GM21515 (cell line): Measurements from ENCODE around the gene EFCAB7.

Source experiments
- ATAC-seq: cut with Tn5 transposase; IDR thresholded peaks from one replicate; pipeline ENCODE4 v1.9.1; 2021; ENCODE audit not compliant: unreplicated experiment

Gene EFCAB7

GRCh38 chr1:63602629-63603028, 79.3 kb downstream of the EFCAB7 start:
- no peak for ATAC-seq

GRCh38 chr1:63603810-63604209, 80.5 kb downstream of the EFCAB7 start:
- ATAC-seq: no peak

- ATAC-seq: no peak
Observed at GRCh38 chr1:63607322-63607721, 84.0 kb downstream of the EFCAB7 start.

- ATAC-seq: no peak
Observed at GRCh38 chr1:63611231-63611630, 87.9 kb downstream of the EFCAB7 start.

- no peak for ATAC-seq
Observed at GRCh38 chr1:63612564-63612963, 89.2 kb downstream of the EFCAB7 start.

GRCh38 chr1:63612971-63613370, 89.6 kb downstream of the EFCAB7 start:
- ATAC-seq: no peak

- no peak for ATAC-seq
Observed at GRCh38 chr1:63615768-63616420, 92.6 kb downstream of the EFCAB7 start.

- no peak for ATAC-seq
Observed at GRCh38 chr1:63617450-63617849, 94.1 kb downstream of the EFCAB7 start.

- ATAC-seq: no peak
Observed at GRCh38 chr1:63618011-63618410, 94.7 kb downstream of the EFCAB7 start.

- ATAC-seq: no peak
Observed at GRCh38 chr1:63619558-63619957, 96.2 kb downstream of the EFCAB7 start.

- ATAC-seq: no peak
Observed at GRCh38 chr1:63620671-63621070, 97.3 kb downstream of the EFCAB7 start.

GRCh38 chr1:63621075-63621474, 97.8 kb downstream of the EFCAB7 start:
- ATAC-seq: no peak

- no peak for ATAC-seq
Observed at GRCh38 chr1:63621698-63622097, 98.4 kb downstream of the EFCAB7 start.
